ENCODE measurements around the gene MEN1.

MEN1 gene

DNA sequence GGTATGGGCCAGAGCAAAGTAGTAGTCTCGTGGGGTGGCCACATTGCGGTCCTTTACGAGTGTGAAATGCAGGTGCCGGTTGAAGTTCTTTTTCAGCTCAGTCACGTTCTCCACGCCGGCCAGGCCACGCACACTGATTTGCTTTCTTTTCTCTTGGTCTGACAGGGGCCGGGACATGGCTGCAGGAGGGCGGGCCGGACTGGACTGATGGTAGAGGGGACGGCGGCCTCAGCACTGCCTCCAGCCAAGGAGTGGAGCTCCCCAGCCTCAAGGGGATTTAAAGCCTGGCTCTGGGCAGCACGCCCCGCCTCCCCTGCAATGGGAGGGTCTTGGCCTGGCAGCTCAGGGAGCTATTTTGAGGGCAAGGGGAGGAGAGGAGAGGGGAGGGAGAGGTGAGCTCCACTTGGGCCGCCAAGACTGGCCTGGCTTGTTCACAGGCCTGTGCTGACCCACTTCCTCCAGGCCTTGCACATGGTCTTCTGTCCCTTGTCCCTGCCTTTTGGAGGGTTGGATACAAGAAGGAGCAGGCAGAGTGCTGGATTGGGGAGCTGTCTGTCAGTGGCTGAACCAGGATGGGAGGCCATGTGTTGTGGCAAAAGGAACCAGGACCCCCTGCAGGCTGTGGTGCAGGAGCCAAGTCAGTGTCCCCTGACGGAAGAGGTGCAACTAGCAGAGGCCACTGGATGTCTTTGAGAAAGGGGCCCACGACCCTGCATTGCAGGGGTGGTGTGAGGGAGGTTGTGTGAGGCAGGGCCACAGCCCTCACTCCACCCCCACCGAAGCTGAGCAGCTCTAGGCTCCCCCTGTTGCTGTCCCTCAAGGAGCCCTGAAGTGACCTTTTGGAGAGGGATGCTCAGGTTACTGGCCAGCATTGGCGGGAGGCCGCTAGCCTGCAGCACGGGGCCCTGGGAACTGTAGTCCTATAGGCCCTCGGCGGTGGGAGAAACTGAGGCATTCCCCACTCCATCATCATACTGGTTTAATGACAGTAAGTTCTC is 50.3 kb downstream of the MEN1 start, which contains the start of gene PYGM:
Gene PYGM, minus strand, starts transcription at position 253 of the 998 bp plus-strand sequence. Its CDS starts 76 bp downstream, at position 177.
- DNase-seq = no peak

DNA sequence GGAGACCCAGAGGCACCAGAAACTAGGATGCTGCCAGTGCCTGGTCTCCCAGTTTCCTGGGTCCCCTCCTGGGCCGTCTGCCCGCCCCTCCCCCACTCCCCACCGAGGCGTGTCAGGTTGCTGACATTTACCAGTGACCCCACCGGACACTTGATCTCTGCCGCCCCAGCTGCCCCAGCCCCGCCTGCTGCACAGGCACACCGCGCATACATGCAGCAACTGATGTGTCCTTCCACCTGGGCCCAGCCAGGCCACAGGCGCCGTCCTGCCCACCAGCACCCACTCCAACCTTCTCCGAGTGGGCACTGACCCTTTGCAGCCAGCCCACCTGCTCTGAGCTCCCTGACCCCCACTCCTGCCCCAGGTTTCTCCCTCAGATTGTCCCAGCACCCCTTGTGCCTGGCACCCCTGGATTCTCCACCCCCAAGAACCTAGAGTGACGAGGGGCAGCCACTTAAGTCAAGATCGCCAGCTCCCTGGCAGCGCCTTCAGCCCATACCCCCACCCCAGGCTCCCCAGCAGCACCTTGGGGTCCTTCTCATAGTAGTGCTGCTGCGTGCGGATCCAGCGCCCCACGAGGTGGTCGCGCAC is 51.1 kb downstream of the MEN1 start:
- DNase-seq = no peak

DNA sequence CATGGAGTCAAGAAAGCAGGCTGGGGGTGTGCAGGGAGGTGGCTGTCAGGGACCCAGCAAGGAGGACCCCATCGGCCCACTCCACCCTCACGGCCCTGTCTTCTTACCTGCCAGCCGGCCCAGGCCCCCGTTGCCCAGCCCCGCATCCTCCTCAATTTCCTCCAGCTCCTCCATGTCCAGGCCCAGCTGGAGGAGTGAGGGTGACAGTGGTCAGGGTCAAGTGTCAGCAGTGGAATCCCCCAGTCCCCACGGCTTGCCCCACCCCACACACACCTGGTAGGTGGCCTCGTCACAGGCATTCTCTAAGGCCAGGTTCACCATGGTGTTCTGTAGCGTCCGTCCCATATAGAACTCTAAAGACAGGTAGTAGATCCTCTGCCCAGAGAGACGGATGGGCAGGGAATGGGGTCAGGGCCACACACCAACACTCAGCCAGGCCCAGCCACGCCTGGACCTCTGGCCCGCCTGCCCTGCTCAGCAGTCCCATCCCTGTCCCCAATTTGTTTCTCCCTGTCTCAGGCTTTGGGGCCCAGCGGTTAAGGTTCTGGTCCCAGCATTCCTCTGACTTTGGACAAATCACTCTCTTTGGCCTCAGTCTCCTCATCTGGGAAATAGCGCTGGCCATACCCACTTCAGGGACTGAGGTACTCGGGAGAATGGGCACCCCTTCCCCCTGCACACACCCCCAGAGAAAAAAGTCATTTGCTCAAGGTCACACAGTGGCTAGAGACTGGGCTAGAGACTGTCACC is 51.8 kb downstream of the MEN1 start:
- DNase-seq = no peak

DNA sequence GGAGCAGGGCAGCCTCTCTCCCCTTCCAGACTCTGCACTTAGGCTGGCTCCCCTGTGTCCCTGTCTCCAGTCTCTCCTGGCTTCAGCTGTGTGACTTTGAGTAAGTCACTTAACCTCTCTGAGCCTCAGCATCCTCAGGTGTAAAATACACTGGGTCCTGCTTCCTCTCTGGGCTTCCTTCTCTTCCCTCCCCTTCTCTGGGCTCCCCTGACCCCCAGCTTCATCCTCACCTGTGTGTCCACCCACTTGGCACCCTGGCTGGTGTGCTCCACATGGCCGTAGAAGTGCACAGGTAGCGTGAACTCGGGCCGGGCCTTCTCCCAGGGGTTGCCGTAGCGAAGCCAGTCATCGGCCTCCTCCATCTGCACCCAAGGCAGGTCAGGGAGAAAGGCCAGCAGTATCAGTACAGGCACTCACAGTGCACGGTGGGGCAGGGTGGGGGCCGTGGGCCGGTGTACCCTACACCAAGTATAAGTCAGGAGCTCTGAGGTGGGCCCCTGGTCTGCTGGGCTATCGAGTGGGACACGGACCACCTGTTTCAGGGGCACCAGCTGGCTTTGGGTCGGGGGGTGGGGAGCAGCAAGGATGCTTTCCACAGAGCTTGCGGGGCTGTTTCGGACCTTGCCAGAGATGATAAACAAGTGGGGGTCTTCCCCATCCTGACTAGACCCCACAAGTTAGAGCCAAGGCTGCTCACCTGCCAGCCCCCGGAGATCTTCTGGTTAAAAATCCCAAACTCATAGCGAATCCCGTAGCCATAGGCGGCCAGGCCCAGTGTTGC is 52.6 kb downstream of the MEN1 start:
- no peak for DNase-seq

DNA sequence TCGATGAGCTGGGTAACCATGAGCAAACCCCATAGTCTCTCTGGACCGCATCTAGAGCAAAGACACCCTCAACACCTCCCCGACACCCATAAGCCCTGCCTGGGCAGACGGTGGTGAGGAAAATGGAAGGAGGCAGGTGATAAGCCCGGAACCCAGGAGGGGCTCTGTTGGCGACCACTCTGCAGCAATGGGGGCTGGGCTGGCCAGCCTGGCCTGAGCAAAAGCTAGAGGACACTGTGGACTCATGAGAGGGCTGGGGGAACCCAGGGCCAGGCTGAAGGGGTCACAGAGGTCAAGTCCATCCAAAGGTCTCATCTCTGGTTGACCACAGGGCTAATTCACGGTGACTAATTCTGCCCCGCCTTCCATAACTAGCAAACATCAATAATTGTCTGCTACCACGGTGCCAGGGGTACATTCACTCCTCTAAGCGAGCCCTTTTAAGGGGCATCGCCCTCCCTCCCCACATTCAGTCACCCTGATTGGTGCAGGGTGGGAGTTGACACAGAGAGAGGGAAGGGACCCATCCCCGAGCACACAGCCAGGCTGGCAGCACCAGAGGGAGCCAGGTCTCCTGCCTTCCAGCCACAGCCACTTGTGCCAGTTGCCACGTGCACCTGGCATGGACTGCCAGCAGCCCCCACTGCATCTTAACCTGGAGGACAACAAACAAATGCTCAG is 54.5 kb downstream of the MEN1 start:
- no peak for DNase-seq

DNA sequence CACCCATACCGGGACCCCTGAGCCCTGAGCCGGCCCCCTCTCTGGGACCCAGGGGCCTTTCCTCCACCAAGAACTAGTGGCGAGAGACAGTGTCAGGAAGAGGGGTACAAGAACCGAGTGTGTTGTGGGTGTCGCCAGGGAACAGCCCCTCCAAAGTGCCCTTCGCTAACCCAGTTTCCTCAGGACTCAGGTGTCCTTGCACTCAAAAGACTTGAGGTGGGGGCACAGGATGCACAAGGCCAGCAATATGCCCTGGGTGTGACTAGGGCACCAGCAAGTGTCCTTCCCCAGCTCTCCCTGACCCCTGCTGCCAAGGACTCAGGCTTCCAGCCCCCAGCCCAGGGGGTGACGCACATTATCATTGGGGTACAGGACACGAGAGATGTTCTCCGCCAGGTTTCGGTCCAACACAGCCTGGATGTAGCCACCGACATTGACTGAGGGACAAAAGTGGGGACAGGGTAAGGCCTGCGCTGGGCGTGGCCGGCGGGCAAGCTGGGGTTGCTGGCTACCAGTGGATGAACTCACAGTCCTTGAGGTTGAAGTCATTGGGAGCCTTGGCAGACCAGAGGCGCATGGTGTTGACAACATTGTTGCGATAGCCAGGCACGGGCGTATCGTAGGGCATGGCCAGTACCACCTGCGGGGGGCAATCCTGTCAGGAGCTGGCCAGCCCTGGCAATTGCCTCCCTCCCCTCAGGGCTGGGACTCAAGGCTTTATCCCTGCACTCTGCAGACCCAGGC is 55.3 kb downstream of the MEN1 start:
- no peak for DNase-seq

DNA sequence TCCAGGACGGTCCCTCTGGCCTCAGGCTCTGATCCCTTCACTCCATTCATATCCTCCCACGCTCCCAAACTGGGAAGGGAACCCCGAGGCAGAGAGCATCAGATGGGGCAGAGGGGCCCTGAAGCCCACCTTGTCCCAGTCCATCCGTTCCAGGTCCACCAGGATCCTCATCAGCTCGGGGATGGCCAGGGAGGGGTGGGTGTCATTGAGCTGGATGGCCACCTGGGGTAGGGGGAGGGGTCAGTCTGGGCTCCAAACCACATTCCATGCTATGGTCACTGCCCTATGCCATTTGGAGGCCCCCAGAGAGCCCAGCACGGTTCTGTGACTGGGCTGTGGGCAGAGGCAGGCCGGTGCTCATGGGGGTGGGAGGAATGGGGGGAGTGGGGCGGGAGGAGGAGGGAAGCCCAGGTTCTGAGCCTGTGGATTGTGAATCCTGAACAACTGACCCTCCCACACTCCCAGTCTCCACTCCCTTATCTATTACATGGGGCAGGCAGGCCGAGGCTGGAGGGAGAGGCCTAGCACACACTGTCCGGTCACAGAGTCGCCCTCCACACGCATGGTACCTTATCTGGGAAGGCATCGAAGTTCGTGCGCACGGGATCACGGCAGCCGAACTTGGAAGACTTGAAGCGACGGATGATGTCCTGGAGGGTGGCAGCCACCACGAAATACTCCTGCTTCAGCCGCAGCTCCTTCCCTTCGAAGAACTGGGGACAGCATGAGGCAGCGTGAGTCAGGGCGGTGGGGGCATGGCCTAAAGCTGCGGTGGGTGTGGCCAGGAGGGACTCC is 56.0 kb downstream of the MEN1 start:
- DNase-seq = no peak

Measured in activated effector memory CD4-positive, alpha-beta T cell treated with Interleukin-2 at 50 U/mL for 16 hours (primary cell).